ENCODE data around the gene MSI1.

MSI1 gene

DNA sequence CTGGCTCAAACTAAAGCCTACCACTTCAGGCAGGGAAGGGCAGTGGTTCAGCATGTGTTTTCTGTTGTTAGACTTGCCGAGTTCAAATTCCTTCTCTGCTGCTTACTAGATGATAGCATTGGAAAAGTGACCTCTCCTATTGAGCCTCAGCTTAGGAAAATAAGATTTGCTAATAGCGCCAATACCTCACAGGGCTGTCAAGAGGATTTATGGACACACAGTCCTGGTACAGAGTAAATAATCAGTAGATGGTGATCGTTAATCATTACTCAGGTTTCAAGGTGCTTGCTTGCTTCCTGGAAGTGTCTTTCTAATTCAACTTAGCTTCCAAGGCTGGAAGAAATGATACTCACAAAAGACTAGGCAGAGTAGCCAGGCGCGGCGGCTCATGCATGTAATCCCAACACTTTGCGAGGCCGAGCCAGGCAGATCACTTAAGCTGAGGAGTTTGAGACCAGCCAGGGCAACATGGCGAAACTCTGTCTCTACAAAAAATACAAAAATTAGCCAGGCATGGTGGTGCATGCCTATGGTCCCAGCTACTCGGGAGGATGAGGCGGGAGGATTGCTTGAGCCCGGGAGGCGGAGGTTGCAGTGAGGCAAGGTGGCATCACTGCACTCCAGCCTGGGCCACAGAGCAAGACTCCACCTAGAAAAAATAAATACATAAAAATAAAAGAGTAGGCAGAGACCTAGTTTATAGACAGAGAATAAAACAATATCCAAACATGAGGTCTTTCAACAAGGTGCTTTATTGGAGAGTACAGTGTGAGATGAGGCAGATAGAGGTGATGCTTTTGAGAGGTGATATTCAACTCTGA lies 47.4 kb downstream of the MSI1 start:
- DNase-seq (ENCODE audit: low spot score), result no peak

DNA sequence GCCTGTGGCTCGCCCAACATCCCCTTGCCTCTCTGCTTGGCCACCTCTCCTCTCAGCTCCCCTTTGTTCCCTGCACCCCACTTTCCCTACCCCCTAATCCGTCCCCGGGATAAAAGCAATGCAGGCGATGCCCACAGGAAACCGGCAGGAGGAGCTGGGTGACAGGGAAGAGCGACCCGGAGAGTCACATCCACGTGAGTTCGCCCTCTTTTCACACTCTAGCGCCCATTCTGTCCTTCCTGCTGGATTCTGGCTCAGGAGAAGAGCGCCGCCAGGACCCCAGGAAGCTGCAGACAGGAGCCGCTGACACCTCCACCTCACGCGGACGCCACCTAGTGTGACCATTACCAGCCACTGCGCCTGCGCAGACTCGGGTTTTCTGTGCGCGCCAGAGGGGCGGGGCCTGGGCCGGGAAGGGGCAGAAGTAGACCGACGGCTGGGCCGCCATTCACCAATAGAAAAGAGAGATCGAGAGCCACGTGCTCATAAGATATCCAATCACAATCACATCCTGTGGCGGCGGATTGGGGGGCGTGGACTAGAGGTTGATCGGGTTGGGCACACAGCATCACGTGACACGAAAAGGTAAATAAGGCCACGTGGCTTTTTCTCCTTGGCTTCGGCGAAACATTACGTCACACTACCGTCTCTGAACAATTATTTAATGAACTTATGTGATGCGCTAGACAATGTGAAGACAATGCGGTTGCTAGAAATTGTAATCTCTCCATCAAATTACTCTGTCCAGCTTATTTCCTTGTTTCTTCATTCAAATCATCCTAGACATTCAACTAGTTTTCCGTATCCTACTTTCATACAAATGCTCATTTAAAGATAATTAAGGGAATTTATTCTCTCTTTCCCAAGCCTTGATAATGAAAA lies 51.5 kb downstream of the MSI1 start:
- peak; percentile 100 for DNase-seq (ENCODE audit: low spot score)

DNA sequence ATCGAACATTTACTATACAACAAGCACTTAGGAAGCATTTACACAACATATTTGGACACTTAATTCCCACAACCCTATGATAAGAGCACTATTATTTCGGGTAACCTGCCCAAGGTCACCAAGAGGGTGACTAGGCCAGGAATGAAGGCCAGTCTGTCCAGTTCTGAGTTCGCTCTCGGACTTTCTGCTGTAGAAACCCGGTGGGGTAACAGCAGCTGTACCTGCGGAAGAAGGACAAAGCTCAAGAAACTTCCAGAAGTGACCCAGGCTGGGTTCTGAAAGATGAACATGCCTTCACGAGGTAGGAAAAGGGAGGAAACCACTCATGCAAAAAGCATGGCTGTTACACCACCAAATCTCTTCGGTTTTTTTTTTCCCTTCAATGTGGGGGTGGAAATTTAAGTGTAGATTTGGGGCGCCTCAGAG lies 52.2 kb downstream of the MSI1 start:
- no peak for DNase-seq (ENCODE audit: low spot score)

DNA sequence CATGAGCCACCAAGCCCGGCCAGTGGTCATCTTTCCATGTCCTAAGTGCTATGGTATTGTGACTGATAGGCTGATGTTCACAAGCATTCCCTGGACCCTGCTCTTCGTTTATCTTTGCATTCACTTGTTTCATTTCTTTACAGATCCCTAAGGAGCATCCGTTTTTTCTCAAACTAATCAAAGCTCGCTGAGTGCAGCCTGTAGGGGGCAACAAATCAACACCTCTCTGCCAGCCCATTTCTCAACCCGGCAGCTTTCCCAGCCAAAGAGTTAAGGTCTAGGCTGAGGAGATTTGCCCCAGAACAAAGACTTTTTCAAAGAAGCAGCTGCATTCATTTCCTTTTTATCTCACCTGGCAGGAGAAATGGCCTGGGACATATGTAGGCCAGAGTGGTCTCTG lies 54.7 kb downstream of the MSI1 start:
- DNase-seq (ENCODE audit: low spot score), result peak; percentile 31

DNA sequence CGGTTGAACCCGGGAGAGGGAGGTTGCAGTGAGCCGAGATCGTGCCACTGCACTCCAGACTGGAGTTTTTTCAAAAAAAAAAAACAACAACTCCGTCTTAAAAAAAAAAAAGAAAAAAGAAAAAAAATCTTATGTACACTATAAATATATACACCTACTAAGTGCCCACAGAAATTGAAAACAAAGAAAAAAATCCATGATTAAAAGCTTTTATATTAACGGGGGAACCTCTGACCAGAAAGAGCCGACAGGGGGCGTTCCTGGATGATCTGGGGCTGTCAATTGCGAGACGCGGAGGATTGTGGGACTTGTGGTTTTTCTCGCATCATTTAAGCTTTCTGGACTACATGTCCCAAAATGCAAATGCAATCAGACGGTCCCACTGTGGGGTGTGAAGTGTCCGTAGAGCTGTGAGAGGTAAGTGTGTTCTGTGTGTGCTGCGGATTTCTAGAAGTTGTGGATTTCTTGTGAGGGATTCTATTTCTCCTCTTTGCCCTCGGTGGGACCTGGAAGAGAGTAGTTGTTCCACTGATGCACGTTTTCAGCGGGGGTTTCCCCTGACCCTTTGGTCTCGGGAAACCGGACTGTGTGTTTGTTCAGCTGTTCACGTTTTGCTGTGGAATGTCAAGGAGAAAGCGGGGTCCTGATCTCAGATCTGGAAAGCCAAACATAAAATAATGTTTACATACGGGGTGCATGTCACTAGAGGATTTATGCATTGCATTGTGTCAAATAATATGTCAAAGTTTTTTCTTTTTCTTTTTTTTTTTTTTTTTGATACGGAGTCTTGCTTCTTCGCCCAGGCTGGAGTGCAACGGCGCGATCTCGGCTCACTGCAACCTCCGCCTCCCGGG lies 66.8 kb downstream of the MSI1 start, which contains the start of gene SIRT4:
TSS of gene SIRT4 (plus strand) at position 360 of the 854 bp plus-strand sequence. CDS start 1,241 bp downstream, outside the sequence.
- DNase-seq (ENCODE audit: low spot score), result peak; percentile 88

DNA sequence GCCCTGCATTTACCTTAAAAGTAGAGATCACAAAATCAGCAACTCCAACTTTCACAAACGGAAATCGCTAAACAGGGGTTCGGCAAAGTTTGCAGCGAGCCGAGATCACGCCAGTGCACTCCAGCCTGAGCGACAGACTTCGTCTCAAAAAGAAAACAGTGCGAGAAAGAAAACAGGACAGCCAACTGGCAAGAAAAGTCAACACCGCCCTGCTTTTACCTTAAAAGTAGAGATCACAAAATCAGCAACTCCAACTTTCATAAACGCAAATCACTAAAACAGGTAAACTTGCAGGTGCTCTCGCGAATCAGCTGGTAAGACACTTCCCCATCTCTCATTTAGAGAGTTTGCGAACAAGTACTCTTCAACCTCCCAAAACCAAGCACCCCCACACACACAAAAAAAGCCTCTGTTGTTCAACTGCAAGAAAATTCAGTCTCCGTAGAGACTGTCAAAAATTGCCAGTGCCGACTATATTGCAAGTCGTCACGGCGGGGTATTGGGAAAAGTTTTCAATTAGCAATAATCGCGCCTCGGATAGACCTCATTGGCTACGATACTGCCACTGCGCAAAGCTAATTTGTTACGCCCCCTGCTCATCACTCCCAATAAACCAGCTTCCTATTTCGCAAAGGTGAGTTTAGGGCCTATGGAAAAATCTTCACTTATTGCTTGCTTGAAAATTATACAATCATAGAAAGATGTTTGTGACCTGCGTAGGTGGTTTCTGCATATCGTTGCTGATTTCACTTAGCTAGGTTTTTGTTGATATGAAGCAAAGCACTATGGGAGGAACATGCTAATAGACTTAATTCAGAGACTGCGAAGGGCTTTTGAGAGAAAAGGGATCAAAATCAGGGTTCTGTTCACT lies 76.1 kb downstream of the MSI1 start, which contains the start of gene RNU4-1:
TSS of gene RNU4-1 (minus strand) at position 577 of the 871 bp plus-strand sequence.
- peak; percentile 40 for DNase-seq (ENCODE audit: low spot score)

DNA sequence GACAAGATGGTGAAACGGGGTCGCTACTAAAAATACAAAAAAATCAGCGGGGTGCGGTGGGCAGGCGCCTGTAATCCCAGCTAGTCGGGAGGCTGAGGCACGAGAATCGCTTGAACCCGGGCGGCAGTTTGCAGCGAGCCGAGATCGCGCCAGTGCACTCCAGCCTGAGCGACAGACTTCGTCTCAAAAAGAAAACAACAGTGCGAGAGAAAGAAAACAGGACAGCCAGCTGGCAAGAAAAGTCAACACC lies 76.6 kb downstream of the MSI1 start:
- no peak for DNase-seq (ENCODE audit: low spot score)

Data from iPS-NIHi11 (cell line).